NCI-H2171 (cell line): Measurements from ENCODE around the gene MSI2.
A peak's percentile ranks its signal among the peaks of the same experiment; 100 is the strongest.

Experiments used
- DNase-seq: peaks from one replicate; lab custom pipeline; 2025; lab: John Stamatoyannopoulos, UW

The MSI2 gene

DNA sequence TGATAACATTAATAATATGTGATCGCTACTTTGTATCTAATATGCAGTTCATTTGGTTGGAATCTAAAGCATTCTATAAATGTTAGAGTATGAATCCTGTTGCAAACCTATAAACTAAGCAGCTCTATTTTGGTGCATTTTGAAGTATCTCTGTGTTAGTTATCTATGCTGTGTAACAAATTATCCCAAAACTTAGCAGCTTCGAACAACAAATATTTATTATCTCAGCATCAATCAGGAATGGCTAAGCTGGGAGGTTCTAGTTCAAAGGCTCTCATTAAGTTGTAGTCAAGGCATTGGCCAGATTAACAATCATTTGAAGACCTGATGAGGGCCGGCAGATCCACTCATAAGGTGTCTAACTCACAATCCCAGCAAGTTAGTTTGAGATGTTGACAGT lies 10.1 kb upstream of the MSI2 start:
- no peak for DNase-seq

- no peak for DNase-seq
Observed at GRCh38 chr17:57247261-57247660, 9.1 kb upstream of the MSI2 start.

DNA sequence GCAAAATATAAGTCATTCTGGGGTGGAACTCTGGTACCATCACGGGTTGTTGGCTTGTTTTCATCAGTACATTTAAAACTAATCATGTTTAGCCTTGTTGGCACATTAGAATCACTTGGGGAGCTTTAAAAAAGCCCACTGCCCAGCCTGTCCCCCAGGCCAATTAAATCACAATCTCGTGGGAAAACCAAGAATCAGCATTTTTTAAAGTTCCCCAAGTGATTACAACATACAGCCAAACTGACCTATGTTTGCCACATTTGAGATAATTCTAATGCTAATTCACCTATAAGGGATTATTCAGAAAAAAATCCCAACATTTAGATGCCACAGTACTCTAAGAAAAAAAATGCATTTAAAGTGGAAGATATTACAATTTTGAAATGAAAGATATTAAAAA lies 8.4 kb upstream of the MSI2 start:
- no peak for DNase-seq

DNA sequence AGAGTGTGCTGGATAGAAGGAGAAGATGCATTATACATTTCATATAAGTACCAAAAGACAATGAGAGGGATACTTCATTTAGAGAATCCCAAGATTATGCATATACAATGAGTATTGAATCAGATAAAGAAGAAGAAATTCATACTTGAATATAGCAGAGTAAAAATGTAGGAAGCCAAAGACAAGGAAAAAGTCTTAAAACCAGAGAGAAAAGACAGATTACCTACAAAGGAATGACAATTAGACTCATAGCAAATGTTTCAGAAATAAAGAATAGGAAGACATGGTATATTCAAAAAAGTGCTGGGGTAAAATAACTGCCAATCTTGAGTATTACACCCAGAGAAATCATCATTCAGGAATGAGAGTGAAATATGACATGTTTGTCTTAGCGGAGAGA lies 6.8 kb upstream of the MSI2 start:
- DNase-seq: no peak

DNA sequence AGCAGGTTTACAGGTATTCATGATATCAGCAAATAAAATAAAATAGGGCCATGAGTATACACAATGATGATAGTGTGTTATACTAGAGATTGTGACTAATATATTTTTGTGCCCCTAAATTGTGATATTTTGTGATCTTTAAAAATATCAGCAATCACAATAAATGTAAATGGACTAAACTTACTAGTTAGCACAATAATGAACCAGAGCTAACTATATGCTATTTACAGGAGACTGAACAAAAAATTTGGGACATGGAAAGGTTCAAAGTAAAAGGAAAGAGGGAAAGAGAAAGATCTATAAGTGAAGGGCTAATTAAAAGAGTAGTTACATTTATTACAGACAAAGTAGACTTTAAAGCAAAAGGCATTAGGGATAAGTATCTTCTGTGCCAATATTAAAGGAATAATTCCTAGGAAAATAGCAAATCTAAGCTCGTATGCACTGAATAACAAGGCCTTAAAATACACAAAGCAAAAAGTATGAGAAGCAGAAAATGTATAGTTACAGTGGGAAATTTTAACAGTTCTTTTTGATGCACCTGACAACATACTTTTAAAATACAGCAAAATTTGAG lies 5.0 kb upstream of the MSI2 start:
- DNase-seq: no peak

- DNase-seq: no peak
Observed at GRCh38 chr17:57253362-57254065, 2.8 kb upstream of the MSI2 start.

DNA sequence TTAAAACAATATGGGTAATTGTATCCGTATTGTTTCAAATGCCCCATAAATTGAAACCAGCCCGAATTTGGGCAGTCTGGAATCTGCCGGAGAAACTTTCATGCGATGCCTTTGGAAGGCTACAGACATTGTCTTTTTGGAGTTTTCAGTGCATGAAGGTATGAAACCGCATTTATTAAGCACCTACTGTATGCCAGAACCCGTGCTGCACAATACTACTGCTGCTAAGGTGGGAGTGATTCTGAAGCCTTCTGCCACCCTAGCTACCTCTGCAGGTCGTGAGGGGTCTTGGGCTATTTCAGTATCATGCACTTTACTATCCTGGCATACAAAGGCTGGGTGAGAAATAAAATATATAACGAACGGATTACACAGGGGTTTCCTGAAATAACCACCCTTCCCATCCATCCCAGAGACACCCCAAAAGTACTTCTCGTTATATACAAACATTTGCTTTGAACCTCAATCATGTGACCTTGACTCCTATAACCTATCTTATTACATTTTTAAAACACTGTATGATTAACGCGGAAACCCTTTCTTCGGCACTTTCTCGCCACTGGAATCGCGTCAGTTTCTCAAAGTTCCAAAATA lies 1.0 kb upstream of the MSI2 start:
- DNase-seq: no peak

- peak; percentile 8 for DNase-seq
Observed at GRCh38 chr17:57256708-57257112, 387 bp downstream of the MSI2 start.

GRCh38 chr17:57257195-57257894 lies 1.0 kb downstream of the MSI2 start:
- no peak for DNase-seq

- peak; percentile 22 for DNase-seq
Observed at GRCh38 chr17:57257895-57258851, 1.9 kb downstream of the MSI2 start.

GRCh38 chr17:57259306-57259705 lies 3.0 kb downstream of the MSI2 start:
- DNase-seq: no peak

GRCh38 chr17:57259817-57260216 lies 3.5 kb downstream of the MSI2 start:
- DNase-seq: no peak

GRCh38 chr17:57260325-57261083 lies 4.2 kb downstream of the MSI2 start:
- DNase-seq: peak; percentile 14

GRCh38 chr17:57261084-57261461 lies 4.8 kb downstream of the MSI2 start:
- no peak for DNase-seq

DNA sequence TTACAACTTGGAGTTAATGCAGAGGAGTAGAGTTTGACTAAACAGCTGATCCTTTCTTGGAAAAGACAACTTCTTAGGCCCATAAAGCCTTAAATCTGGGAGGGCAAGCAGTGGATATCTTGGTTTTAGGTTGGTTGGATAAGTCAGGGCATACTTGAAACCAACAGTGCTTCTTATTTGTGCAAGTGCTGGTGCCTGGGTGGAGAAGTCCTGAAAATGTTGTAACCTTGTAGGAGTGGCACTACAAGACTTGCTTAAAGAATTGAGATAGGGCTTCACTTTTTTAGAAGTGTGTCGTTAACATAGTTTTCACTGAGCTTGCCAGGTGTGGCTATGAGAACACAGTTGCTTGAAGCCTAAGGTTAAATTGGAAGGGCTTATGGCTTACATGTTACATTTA lies 6.2 kb downstream of the MSI2 start:
- no peak for DNase-seq

DNA sequence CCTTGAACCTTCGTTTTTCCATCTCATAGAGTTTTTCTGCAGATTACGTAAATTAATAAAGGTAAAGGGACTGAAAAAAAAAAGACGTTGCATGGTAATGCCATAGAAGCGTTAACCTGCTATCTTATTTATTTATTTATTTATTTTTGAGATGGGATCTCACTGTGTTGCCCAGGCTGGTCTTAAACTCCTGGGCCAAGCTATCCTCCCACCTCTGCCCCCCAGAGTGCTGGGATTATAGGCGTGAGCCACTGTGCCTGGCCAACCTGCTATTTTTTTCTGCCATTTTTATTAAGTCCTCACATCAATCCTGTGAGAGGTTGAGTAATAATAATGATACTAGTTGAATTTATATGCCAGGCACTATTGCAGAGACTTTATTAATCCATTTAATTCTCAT lies 7.9 kb downstream of the MSI2 start:
- DNase-seq: no peak

- no peak for DNase-seq
Observed at GRCh38 chr17:57264776-57265175, 8.5 kb downstream of the MSI2 start.

DNA sequence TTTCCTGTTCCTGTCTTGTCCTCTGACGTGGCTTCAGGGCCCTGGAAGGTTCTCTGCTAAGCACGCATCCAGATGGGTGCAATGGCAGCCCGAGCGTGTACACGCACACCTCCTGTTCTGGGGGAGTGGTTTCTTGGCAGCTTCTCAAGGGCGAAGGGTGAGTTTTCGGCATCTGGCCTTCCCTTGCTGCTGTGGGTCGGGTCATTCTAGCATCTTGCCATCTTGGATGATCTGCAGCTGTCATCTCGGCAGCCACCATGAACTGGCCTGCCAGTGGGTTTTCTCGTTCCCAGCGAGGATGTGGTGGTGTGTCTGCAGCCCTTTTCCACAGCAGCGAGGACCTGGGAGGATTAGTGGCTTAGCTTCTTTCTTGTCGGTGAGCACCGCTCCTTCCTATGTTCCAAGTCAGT lies 10.6 kb downstream of the MSI2 start:
- DNase-seq: no peak

GRCh38 chr17:57268181-57268580 lies 11.9 kb downstream of the MSI2 start:
- no peak for DNase-seq

GRCh38 chr17:57269052-57269451 lies 12.7 kb downstream of the MSI2 start:
- DNase-seq: no peak

GRCh38 chr17:57269598-57270255 lies 13.4 kb downstream of the MSI2 start:
- DNase-seq: no peak
